ENCODE data around the gene RAD51B.

GRCh38 chr14:68314642-68315041 lies 495.1 kb downstream of the RAD51B start:
- TF ChIP-seq EP300 (IDR thresholded peaks at IDR 0.05) (no peak), CTCF (IDR thresholded peaks at IDR 0.05) (no peak), POLR2A (IDR thresholded peaks at IDR 0.05) (no peak), POLR2AphosphoS5 (IDR thresholded peaks at IDR 0.05) (no peak)

Measured in upper lobe of left lung (tissue), 4 donors.